ENCODE results near the gene NCOA5. TPM values are rescaled to one million over a fixed set of nuclear protein-coding genes. Genes with fewer than 3 reads are reported as not detected.

NCOA5 gene
- total and polyA plus RNA-seq, 8 donors: 8.4 to 19.6 (median 12.0) TPM

DNA sequence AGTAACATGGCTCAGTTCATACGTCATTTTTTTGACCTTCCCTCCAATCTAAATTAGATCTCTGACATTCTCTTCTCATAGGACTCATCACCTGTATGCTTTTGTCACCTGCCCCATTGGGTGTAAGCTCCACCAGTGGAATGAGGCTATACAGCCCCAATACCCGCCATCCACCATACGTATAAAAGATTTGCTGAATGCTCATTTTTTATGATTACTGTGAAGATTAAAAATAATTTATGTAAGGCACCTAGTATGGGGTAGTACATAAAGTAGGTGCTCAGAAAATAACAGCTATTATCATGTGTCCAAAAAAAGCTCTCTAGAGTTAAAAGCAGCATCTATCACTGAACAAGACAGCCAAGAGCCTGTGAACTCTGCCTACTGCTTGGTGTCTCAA is 24.1 kb downstream of the NCOA5 start:
- peaks cover 22 to 83% (median 54%) of the 10 kb centered on the region in 3 donors for H3K36me3 ChIP-seq

DNA sequence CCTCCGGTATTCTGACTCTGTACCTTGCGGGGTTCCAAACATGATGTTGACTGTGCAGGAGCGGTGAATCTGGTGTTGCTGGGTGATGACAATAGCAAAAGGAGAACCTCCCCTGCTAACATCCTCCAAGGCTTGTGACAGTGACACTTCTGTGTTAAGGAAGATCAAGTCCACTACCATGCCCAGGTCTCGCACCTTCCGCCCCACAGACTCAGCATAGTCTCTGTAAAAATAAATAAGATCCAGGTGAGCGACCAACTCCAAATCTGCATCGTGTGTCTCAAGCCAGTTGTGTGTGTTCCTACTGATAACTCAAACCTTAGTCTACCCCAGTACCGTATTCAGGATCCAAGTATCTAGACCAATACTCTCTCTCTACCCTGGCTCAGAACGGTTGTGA is 24.8 kb downstream of the NCOA5 start:
- intact Hi-C loops (cut with DNase I): no loop called here
- DNase-seq (no peak), ATAC-seq (no peak), FAIRE-seq (no peak)
- 94 to 96% methylated on average over 9 of the region's 9 CpGs for WGBS, 2 donors
- Histone ChIP-seq H3K27ac (no peak overlapping the region), H3K36me3 (peaks cover 22 to 82% (median 52%) of the 10 kb centered on the region in 3 donors), H3K27me3 (no peaks in the 10 kb centered on the region), H3K4me3 (no peak overlapping the region), H3K9me3 (no peaks in the 10 kb centered on the region), H3K4me1 (peaks cover 0 to 5% (median 0%) of the 10 kb centered on the region in 3 donors)
- TF ChIP-seq, protein P1, sequence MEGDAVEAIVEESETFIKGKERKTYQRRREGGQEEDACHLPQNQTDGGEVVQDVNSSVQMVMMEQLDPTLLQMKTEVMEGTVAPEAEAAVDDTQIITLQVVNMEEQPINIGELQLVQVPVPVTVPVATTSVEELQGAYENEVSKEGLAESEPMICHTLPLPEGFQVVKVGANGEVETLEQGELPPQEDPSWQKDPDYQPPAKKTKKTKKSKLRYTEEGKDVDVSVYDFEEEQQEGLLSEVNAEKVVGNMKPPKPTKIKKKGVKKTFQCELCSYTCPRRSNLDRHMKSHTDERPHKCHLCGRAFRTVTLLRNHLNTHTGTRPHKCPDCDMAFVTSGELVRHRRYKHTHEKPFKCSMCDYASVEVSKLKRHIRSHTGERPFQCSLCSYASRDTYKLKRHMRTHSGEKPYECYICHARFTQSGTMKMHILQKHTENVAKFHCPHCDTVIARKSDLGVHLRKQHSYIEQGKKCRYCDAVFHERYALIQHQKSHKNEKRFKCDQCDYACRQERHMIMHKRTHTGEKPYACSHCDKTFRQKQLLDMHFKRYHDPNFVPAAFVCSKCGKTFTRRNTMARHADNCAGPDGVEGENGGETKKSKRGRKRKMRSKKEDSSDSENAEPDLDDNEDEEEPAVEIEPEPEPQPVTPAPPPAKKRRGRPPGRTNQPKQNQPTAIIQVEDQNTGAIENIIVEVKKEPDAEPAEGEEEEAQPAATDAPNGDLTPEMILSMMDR (IDR thresholded peaks at IDR 0.05): no peak

More for the DNA sequence above, 24.1 kb downstream of the NCOA5 start:
- Histone ChIP-seq H3K27me3 (no peaks in the 10 kb centered on the region), H3K9me3 (no peaks in the 10 kb centered on the region), H3K27ac (no peak overlapping the region), H3K4me3 (no peak overlapping the region), H3K4me1 (peaks cover 0 to 5% (median 0%) of the 10 kb centered on the region in 3 donors)
- TF ChIP-seq, protein P1 (IDR thresholded peaks at IDR 0.05): no peak
- FAIRE-seq (no peak), ATAC-seq (no peak), DNase-seq (no peak)
- intact Hi-C loops (cut with DNase I): no loop called here
- WGBS, 2 donors: 92 to 95% methylated on average over 3 of the region's 3 CpGs

DNA sequence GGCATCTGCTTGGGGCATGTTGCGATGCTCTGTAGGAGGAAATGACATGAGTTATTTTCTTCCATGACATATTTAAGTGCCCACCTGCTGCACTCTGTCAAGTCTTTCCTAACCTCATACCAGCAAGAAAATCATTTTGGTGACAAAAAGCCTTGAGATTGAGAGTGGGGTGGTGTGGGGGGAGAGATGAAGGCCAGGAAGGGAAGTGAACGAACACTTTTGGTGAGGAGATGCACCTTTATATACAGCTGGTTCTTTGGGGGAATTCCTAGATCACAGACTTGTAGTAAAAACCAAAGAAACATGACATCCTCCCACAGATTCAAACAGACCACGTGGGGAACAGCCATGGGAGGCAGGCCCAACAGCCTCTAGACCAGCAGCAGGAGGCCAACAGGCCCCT is 26.1 kb downstream of the NCOA5 start:
- Histone ChIP-seq H3K27ac (no peak overlapping the region), H3K4me1 (peaks cover 0 to 5% (median 0%) of the 10 kb centered on the region in 3 donors), H3K4me3 (no peak overlapping the region), H3K9me3 (no peaks in the 10 kb centered on the region), H3K27me3 (no peaks in the 10 kb centered on the region), H3K36me3 (peaks cover 22 to 74% (median 49%) of the 10 kb centered on the region in 3 donors)
- WGBS, 2 donors: 85 to 95% methylated on average over 3 of the region's 3 CpGs
- ATAC-seq: no peak
- TF ChIP-seq, protein P1 (IDR thresholded peaks at IDR 0.05): no peak
- DNase-seq: no peak
- intact Hi-C loops (cut with DNase I): no loop called here
- FAIRE-seq: no peak

DNA sequence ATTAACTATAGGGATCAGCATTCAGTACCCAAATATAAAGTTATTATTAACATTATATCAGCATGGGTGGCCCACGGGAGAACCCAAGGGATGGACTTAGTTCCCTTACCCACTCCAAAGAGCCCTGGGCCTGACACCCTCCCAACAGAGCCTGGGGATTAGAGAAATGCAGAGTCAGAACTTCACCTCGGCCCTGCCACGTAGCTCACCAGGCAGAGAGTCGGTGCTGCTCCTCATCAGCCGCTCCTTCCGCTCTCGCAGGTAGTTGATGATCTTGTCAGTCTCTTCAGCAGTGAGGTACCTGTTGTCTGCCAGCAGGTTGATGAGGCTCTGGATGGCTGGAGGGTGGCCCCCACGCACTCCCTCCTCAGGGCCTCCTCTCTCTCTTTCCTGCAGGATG is 26.6 kb downstream of the NCOA5 start:
- peaks cover 0 to 5% (median 0%) of the 10 kb centered on the region in 3 donors for H3K4me1 ChIP-seq
- no peak overlapping the region for H3K27ac ChIP-seq
- FAIRE-seq: no peak
- no peak for DNase-seq
- no peak overlapping the region for H3K4me3 ChIP-seq
- no peaks in the 10 kb centered on the region for H3K27me3 ChIP-seq
- peaks cover 22 to 72% (median 49%) of the 10 kb centered on the region in 3 donors for H3K36me3 ChIP-seq
- 93 to 96% methylated on average over 8 of the region's 8 CpGs for WGBS, 2 donors
- ATAC-seq: no peak
- TF ChIP-seq, protein P1 (IDR thresholded peaks at IDR 0.05): no peak
- no peaks in the 10 kb centered on the region for H3K9me3 ChIP-seq
- intact Hi-C loops (cut with DNase I): no loop called here

DNA sequence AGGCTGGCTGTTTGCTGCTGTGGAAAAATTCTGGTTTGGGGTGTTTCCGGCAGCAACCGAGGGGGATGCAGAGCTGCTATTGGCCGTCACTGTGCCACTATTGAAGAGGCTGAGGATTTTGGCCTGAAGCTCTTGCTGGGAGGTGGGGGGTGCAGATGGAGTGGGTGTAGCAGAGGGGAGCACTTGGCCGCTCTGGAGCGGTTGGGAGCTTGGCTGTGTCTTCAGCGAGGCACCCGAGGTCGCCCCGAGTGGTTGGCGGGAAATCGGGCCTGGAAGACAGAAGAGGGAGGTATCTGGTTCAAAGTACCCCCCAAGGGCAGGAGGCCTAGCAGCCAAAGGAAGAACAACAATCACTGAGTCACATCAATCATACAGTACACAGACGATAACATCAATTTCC is 27.1 kb downstream of the NCOA5 start:
- H3K27me3 ChIP-seq: no peaks in the 10 kb centered on the region
- ATAC-seq: no peak
- FAIRE-seq: no peak
- TF ChIP-seq, protein P1 (IDR thresholded peaks at IDR 0.05): no peak
- no peaks in the 10 kb centered on the region for H3K9me3 ChIP-seq
- no peak overlapping the region for H3K27ac ChIP-seq
- peaks cover 0 to 5% (median 0%) of the 10 kb centered on the region in 3 donors for H3K4me1 ChIP-seq
- WGBS, 2 donors: 92 to 95% methylated on average over 12 of the region's 12 CpGs
- DNase-seq: no peak
- H3K36me3 ChIP-seq: peaks cover 17 to 66% (median 49%) of the 10 kb centered on the region in 3 donors
- intact Hi-C loops (cut with DNase I): no loop called here
- H3K4me3 ChIP-seq: no peak overlapping the region

Data from pancreas (tissue), 10 donors.